Mesendoderm (in vitro differentiated cells): ENCODE results near the gene IL3.

ENCODE experiments used
- DNase-seq: peaks from one replicate; pipeline ENCODE4 v3.0.0; 2013
- H2AK5ac ChIP-seq: 2 replicates; pipeline ENCODE4 v1.6.1; 2013; ENCODE audit warnings: low read length, inconsistent platforms
- H2BK120ac ChIP-seq: 2 replicates; pipeline ENCODE4 v1.6.1; 2013; ENCODE audit warnings: low read depth, mild to moderate bottlenecking, low read length, moderate library complexity, mixed read lengths
- H2BK15ac ChIP-seq: replicated peaks from 2 replicates; pipeline ENCODE4 v1.6.1; 2013; ENCODE audit warnings: low read depth, mild to moderate bottlenecking, moderate library complexity
- H2BK5ac ChIP-seq: 2 replicates; pipeline ENCODE4 v1.6.1; 2013; ENCODE audit warnings: low read length, inconsistent platforms
- H3K18ac ChIP-seq: 2 replicates; pipeline ENCODE4 v1.6.1; 2013; ENCODE audit warnings: mild to moderate bottlenecking, low read length, mixed read lengths
- H3K23ac ChIP-seq: one replicate; pipeline ENCODE4 v1.6.1; 2013; ENCODE audit warnings: low read length
- H3K27ac ChIP-seq: 2 replicates; pipeline ENCODE4 v1.5.1; 2013; ENCODE audit warnings: low read depth, mild to moderate bottlenecking, inconsistent platforms, low read length, moderate library complexity
- H3K27me3 ChIP-seq: 2 replicates; pipeline ENCODE4 v1.6.1; 2013; ENCODE audit warnings: low read length, control low read depth, mild to moderate bottlenecking, inconsistent platforms; ENCODE audit not compliant: insufficient read depth, poor library complexity
- H3K36me3 ChIP-seq: 2 replicates; pipeline ENCODE4 v1.6.1; 2013; ENCODE audit warnings: low read length, inconsistent platforms; ENCODE audit not compliant: control insufficient read depth, insufficient read depth
- H3K4ac ChIP-seq: one replicate; pipeline ENCODE4 v1.6.1; 2013; ENCODE audit warnings: low read depth, mild to moderate bottlenecking, low read length, moderate library complexity
- H3K4me1 ChIP-seq: 2 replicates; pipeline ENCODE4 v1.6.1; 2013; ENCODE audit warnings: low read depth, low read length, inconsistent platforms; ENCODE audit not compliant: control insufficient read depth
- H3K4me2 ChIP-seq: 2 replicates; pipeline ENCODE4 v1.6.1; 2013; ENCODE audit warnings: low read length
- H3K4me3 ChIP-seq: 2 replicates; pipeline ENCODE4 v1.5.1; 2013; ENCODE audit warnings: mild to moderate bottlenecking, low read length
- H3K56ac ChIP-seq: one replicate; pipeline ENCODE4 v1.6.1; 2013; ENCODE audit warnings: low read length
- H3K79me1 ChIP-seq: 2 replicates; pipeline ENCODE4 v1.6.1; 2013; ENCODE audit warnings: low read length, inconsistent platforms
- H3K79me2 ChIP-seq: 2 replicates; pipeline ENCODE4 v1.6.1; 2013; ENCODE audit warnings: mild to moderate bottlenecking, low read length; ENCODE audit not compliant: control insufficient read depth, insufficient read depth
- H3K9ac ChIP-seq: 2 replicates; pipeline ENCODE4 v1.6.1; 2013; ENCODE audit warnings: low read length, inconsistent platforms
- H4K5ac ChIP-seq: one replicate; pipeline ENCODE4 v1.6.1; 2013; ENCODE audit warnings: low read length
- H4K8ac ChIP-seq: one replicate; pipeline ENCODE4 v1.6.1; 2013; ENCODE audit warnings: low read depth, mild to moderate bottlenecking, control low read depth, low read length, moderate library complexity
- WGBS: extraction: QIAGEN DNeasy Blood & Tissue Kit; methylation state at CpG from one replicate; pipeline ENCODE4 v1.1.7; 2013; ENCODE audit warnings: low lambda C conversion rate, missing lambda C conversion rate; ENCODE audit not compliant: insufficient coverage; ENCODE audit errors: extremely low coverage; 5-methylcytosine and 5-hydroxymethylcytosine counted together

The IL3 gene

GRCh38 chr5:132074091-132074771 is 13.8 kb downstream of the IL3 start:
- no peak overlapping the region for H3K27ac ChIP-seq
- no peaks in the 10 kb centered on the region for H3K27me3 ChIP-seq
- H3K36me3 ChIP-seq, result no peaks in the 10 kb centered on the region
- H3K4me3 ChIP-seq, result no peak overlapping the region
- no peaks in the 10 kb centered on the region for H3K79me1 ChIP-seq
- no peak overlapping the region for H2AK5ac ChIP-seq
- WGBS, result no CpG with 5 or more reads among the region's 7 CpGs
- H3K23ac ChIP-seq, result no peak overlapping the region
- no peak overlapping the region for H3K4me2 ChIP-seq
- no peak for DNase-seq
- H2BK15ac ChIP-seq, result no peak overlapping the region
- no peak overlapping the region for H3K18ac ChIP-seq
- H3K56ac ChIP-seq, result no peak overlapping the region
- H2BK120ac ChIP-seq, result no peak overlapping the region
- H4K8ac ChIP-seq, result no peak overlapping the region
- no peak overlapping the region for H3K4ac ChIP-seq
- no peak overlapping the region for H4K5ac ChIP-seq
- H3K79me2 ChIP-seq, result no peaks in the 10 kb centered on the region
- H3K4me1 ChIP-seq, result no peaks in the 10 kb centered on the region
- no peak overlapping the region for H2BK5ac ChIP-seq
- H3K9ac ChIP-seq, result no peak overlapping the region

- H3K79me2 ChIP-seq, result no peaks in the 10 kb centered on the region
- H3K79me1 ChIP-seq, result no peaks in the 10 kb centered on the region
- H2AK5ac ChIP-seq, result no peak overlapping the region
- no peaks in the 10 kb centered on the region for H3K27me3 ChIP-seq
- H4K8ac ChIP-seq, result no peak overlapping the region
- no peak overlapping the region for H3K9ac ChIP-seq
- no peak for DNase-seq
- no peak overlapping the region for H3K23ac ChIP-seq
- no peak overlapping the region for H3K4ac ChIP-seq
- H3K36me3 ChIP-seq, result no peaks in the 10 kb centered on the region
- no CpG with 5 or more reads among the region's 16 CpGs for WGBS
- no peak overlapping the region for H3K4me3 ChIP-seq
- H2BK15ac ChIP-seq, result no peak overlapping the region
- H3K27ac ChIP-seq, result no peak overlapping the region
- H2BK5ac ChIP-seq, result no peak overlapping the region
- no peak overlapping the region for H3K18ac ChIP-seq
- H4K5ac ChIP-seq, result no peak overlapping the region
- H3K56ac ChIP-seq, result no peak overlapping the region
- no peak overlapping the region for H3K4me2 ChIP-seq
- no peak overlapping the region for H2BK120ac ChIP-seq
- no peaks in the 10 kb centered on the region for H3K4me1 ChIP-seq
These were observed 14.6 kb downstream of the IL3 start for GRCh38 chr5:132074772-132075718.

- Histone ChIP-seq H3K4me1 (no peaks in the 10 kb centered on the region), H2BK120ac (no peak overlapping the region), H3K23ac (no peak overlapping the region), H3K56ac (no peak overlapping the region), H2BK15ac (no peak overlapping the region), H3K4me2 (no peak overlapping the region), H2AK5ac (no peak overlapping the region), H3K36me3 (no peaks in the 10 kb centered on the region), H4K5ac (no peak overlapping the region), H3K27ac (no peak overlapping the region), H3K4me3 (no peak overlapping the region), H4K8ac (no peak overlapping the region), H3K27me3 (no peaks in the 10 kb centered on the region), H2BK5ac (no peak overlapping the region), H3K9ac (no peak overlapping the region), H3K79me1 (no peaks in the 10 kb centered on the region), H3K79me2 (no peaks in the 10 kb centered on the region), H3K4ac (no peak overlapping the region), H3K18ac (no peak overlapping the region)
- WGBS, result no CpG with 5 or more reads among the region's 2 CpGs
- no peak for DNase-seq
These were observed 15.2 kb downstream of the IL3 start for GRCh38 chr5:132075719-132076077.

GRCh38 chr5:132076202-132076830 is 15.9 kb downstream of the IL3 start:
- Histone ChIP-seq H3K79me2 (no peaks in the 10 kb centered on the region), H3K4me3 (no peak overlapping the region), H3K79me1 (no peaks in the 10 kb centered on the region), H4K5ac (no peak overlapping the region), H2BK120ac (no peak overlapping the region), H3K36me3 (no peaks in the 10 kb centered on the region), H2AK5ac (no peak overlapping the region), H3K27me3 (no peaks in the 10 kb centered on the region), H2BK5ac (no peak overlapping the region), H3K4ac (no peak overlapping the region), H3K18ac (no peak overlapping the region), H3K56ac (no peak overlapping the region), H3K4me1 (no peaks in the 10 kb centered on the region), H3K4me2 (no peak overlapping the region), H3K27ac (no peak overlapping the region), H4K8ac (no peak overlapping the region), H2BK15ac (no peak overlapping the region), H3K23ac (no peak overlapping the region), H3K9ac (no peak overlapping the region)
- no CpG with 5 or more reads among the region's 11 CpGs for WGBS
- no peak for DNase-seq

GRCh38 chr5:132076983-132077382 is 16.5 kb downstream of the IL3 start:
- Histone ChIP-seq H3K4me1 (no peaks in the 10 kb centered on the region), H2BK5ac (no peak overlapping the region), H3K9ac (no peak overlapping the region), H4K8ac (no peak overlapping the region), H3K4me2 (no peak overlapping the region), H3K27ac (no peak overlapping the region), H2BK120ac (no peak overlapping the region), H3K56ac (no peak overlapping the region), H3K4me3 (no peak overlapping the region), H3K79me2 (no peaks in the 10 kb centered on the region), H3K36me3 (no peaks in the 10 kb centered on the region), H3K18ac (no peak overlapping the region), H3K27me3 (no peaks in the 10 kb centered on the region), H3K23ac (no peak overlapping the region), H3K4ac (no peak overlapping the region), H2BK15ac (no peak overlapping the region), H4K5ac (no peak overlapping the region), H2AK5ac (no peak overlapping the region), H3K79me1 (no peaks in the 10 kb centered on the region)
- DNase-seq, result no peak
- no CpG with 5 or more reads among the region's 8 CpGs for WGBS
